Endothelial cell of umbilical vein (primary cell): ENCODE measurements around the gene CCSER2. TPM values are rescaled to one million over a fixed set of nuclear protein-coding genes. Genes with fewer than 3 reads are reported as not detected.

Experiments used
- BruUV-seq: library from RNA; stranded (reverse); fragments of 400-500 nt; replicated peaks from 2 replicates; lab custom pipeline; 2021; lab: Mats Ljungman, UMichigan
- CTCF ChIA-PET: fragments of 300-600, 350-600 bp; sonication (Branson Sonifier 250); formaldehyde crosslinking; loops from one replicate; lab custom pipeline; 2021; ENCODE audit warnings: antibody characterized with exemption, inconsistent platforms; lab: Charles Lee
- POLR2A ChIA-PET: fragments of 300-600, 350-600 bp; sonication (Branson Sonifier 250); formaldehyde crosslinking; loops from one replicate; lab custom pipeline; 2021; ENCODE audit warnings: antibody characterized with exemption, inconsistent platforms; lab: Charles Lee
- DNase-seq: peaks from one replicate; pipeline ENCODE4 v3.0.0-alpha.2; 2011; ENCODE audit warnings: low read depth, low spot score
- FAIRE-seq: peaks from 2 replicates; lab custom pipeline; 2011; peaks lifted over from hg19 to GRCh38; lab: Jason Lieb, UNC
- H2AFZ ChIP-seq: 2 replicates; pipeline ENCODE4 v1.6.0; 2012; ENCODE audit warnings: low read depth, low read length, control low read depth, inconsistent platforms
- H3K27ac ChIP-seq: 2 replicates; pipeline ENCODE4 v1.5.1; 2011; ENCODE audit warnings: low read depth, mild to moderate bottlenecking, control low read depth, low read length, moderate library complexity; ENCODE audit not compliant: insufficient read depth
- H3K27me3 ChIP-seq, 2 experiments: 2 replicates each; pipeline versions ENCODE4 v1.6.0 to v1.6.1; 2011; ENCODE audit warnings: low read length in 2 of 2, mixed read lengths in 1 of 2; ENCODE audit not compliant: control insufficient read depth in 2 of 2, insufficient read depth in 2 of 2
- H3K36me3 ChIP-seq, 2 experiments: 2 replicates in 1 of 2; 3 replicates in 1 of 2; pipeline ENCODE4 v1.5.1; 2011; ENCODE audit warnings: low read length in 2 of 2, mild to moderate bottlenecking in 1 of 2, moderate library complexity in 1 of 2; ENCODE audit not compliant: control insufficient read depth in 2 of 2, insufficient read depth in 2 of 2; ENCODE audit errors: extremely low read depth in 1 of 2
- H3K4me1 ChIP-seq: 3 replicates; pipeline ENCODE4 v1.5.1; 2011; ENCODE audit warnings: mild to moderate bottlenecking, low read length; ENCODE audit not compliant: control insufficient read depth, insufficient read depth; ENCODE audit errors: extremely low read depth
- H3K4me2 ChIP-seq: 2 replicates; pipeline ENCODE4 v1.6.1; 2011; ENCODE audit warnings: low read length, control low read depth, mixed read lengths; ENCODE audit not compliant: insufficient read depth
- H3K4me3 ChIP-seq, 3 experiments: fragments of 200-600 bp in 1 of 3; sonication (generic), shearing (Covaris generic) in 1 of 3; replicated peaks in 1 of 3; 2 replicates each; pipeline ENCODE4 v1.5.1; 2011 to 2016; ENCODE audit warnings: control low read depth in 3 of 3, low read length in 3 of 3, mild to moderate bottlenecking in 2 of 3, inconsistent platforms in 1 of 3, low read depth in 1 of 3, moderate library complexity in 1 of 3; ENCODE audit not compliant: insufficient read depth in 1 of 3
- H3K79me2 ChIP-seq: 2 replicates; pipeline ENCODE4 v1.6.0; 2012; ENCODE audit warnings: low read length, inconsistent platforms; ENCODE audit not compliant: control insufficient read depth, insufficient read depth
- H3K9ac ChIP-seq: replicated peaks from 2 replicates; pipeline ENCODE3; 2011; ENCODE audit warnings: low read length, control low read depth; ENCODE audit not compliant: insufficient read depth; ENCODE audit errors: extremely low read depth
- H3K9me1 ChIP-seq: replicated peaks from 3 replicates; pipeline ENCODE4 v1.6.0; 2011; ENCODE audit warnings: mild to moderate bottlenecking, low read length; ENCODE audit not compliant: control insufficient read depth, insufficient read depth; ENCODE audit errors: extremely low read depth
- H3K9me3 ChIP-seq: replicated peaks from 2 replicates; pipeline ENCODE4 v1.5.1; 2012; ENCODE audit warnings: low read length, inconsistent platforms; ENCODE audit not compliant: control insufficient read depth, insufficient read depth
- H4K20me1 ChIP-seq: replicated peaks from 2 replicates; pipeline ENCODE3; 2011; ENCODE audit warnings: mild to moderate bottlenecking, low read length; ENCODE audit not compliant: control insufficient read depth, insufficient read depth; ENCODE audit errors: extremely low read depth
- EZH2 ChIP-seq: IDR thresholded peaks from 2 replicates; pipeline ENCODE4 v1.6.1; 2012; ENCODE audit warnings: borderline replicate concordance, low read depth, mild to moderate bottlenecking, moderate library complexity, low read length, inconsistent platforms; ENCODE audit not compliant: severe bottlenecking
- JUN ChIP-seq: IDR thresholded peaks from 2 replicates; pipeline ENCODE4 v1.6.1; 2011; ENCODE audit warnings: borderline replicate concordance, low read depth; ENCODE audit not compliant: insufficient read length, insufficient read depth
- MYC ChIP-seq: IDR thresholded peaks from one replicate; pipeline ENCODE4 v1.6.1; 2011; ENCODE audit warnings: mild to moderate bottlenecking, low read depth, low read length
- POLR2A ChIP-seq: IDR thresholded peaks from 2 replicates; pipeline ENCODE4 v1.6.1; 2012; ENCODE audit warnings: low read depth, mild to moderate bottlenecking, control low read depth, low read length
- dilution Hi-C: fragments of 300-500 bp; cut with MboI; formaldehyde crosslinking; loops from one replicate; pipeline ENCODE4 v1.15.0; 2019; ENCODE audit warnings: low sequenced_read_pairs; ENCODE audit not compliant: extremely low pct_ligation_motif_present
- intact Hi-C: fragments of 100-400 bp; cut with micrococcal nuclease; formaldehyde crosslinking; loops from one replicate; pipeline ENCODE4 v1.10.0; 2022
- polyA plus RNA-seq, 4 experiments: library from polyadenylated mRNA; depleted of rRNA in 3 of 4; stranded (reverse) in 3 of 4; unstranded in 1 of 4; fragments of >200 nt; gene quantifications; 2 replicates each; pipeline versions ENCODE4 v1.2.1 to v1.2.3, GENCODE V29; 2011 to 2012; ENCODE audit warnings: missing spikeins in 1 of 4
- total RNA-seq: library from RNA; stranded (reverse); gene quantifications from 2 replicates; pipeline ENCODE4 v1.2.3, GENCODE V29; 2021
- TF ChIP-seq, protein P1 (sequence below), 2 donors: IDR thresholded peaks; 1 replicate in 1 of 2; 2 replicates in 1 of 2; pipeline ENCODE4 v1.5.1; 2011; ENCODE audit warnings: low read length in 2 of 2, mild to moderate bottlenecking in 2 of 2, moderate library complexity in 2 of 2, control low read depth in 1 of 2, inconsistent platforms in 1 of 2, low read depth in 1 of 2; ENCODE audit not compliant: insufficient read depth in 1 of 2; ENCODE audit errors: extremely low read depth in 1 of 2
- TF ChIP-seq, protein P2 (sequence below): IDR thresholded peaks from 2 replicates; pipeline ENCODE4 v1.6.1; 2011; ENCODE audit not compliant: insufficient read depth, insufficient read length

CCSER2 gene
- total and polyA plus RNA-seq, 2 donors (not counting 3 experiments of a cell fraction or from before 2014, with no cell fraction given), result 14.5 to 49.3 TPM

- Histone ChIP-seq H3K4me3 (no peak overlapping the region), H3K9me1 (no peaks in the 10 kb centered on the region), H3K9me3 (no peaks in the 10 kb centered on the region), H2AFZ (no peak overlapping the region), H3K27me3 (no peaks in the 10 kb centered on the region), H4K20me1 (no peaks in the 10 kb centered on the region), H3K27ac (no peak overlapping the region), H3K79me2 (no peaks in the 10 kb centered on the region), H3K36me3 (no peaks in the 10 kb centered on the region), H3K9ac (no peak overlapping the region), H3K4me1 (no peaks in the 10 kb centered on the region), H3K4me2 (no peak overlapping the region)
- BruUV-seq, result no TSS peak
- intact Hi-C loops (no loop called here), dilution Hi-C loops (no loop called here)
- CTCF ChIA-PET, result interaction anchor here (0.8 to 9.7 kb wide), 5 partner anchors 11 to 386 kb away, joined by 3 to 510 read pairs (median 190); no protein-coding TSS in a partner anchor
- FAIRE-seq (no peak), DNase-seq (no peak)
- TF ChIP-seq MYC (no peak), EZH2 (no peak), POLR2A (no peak)
- TF ChIP-seq, protein P1, sequence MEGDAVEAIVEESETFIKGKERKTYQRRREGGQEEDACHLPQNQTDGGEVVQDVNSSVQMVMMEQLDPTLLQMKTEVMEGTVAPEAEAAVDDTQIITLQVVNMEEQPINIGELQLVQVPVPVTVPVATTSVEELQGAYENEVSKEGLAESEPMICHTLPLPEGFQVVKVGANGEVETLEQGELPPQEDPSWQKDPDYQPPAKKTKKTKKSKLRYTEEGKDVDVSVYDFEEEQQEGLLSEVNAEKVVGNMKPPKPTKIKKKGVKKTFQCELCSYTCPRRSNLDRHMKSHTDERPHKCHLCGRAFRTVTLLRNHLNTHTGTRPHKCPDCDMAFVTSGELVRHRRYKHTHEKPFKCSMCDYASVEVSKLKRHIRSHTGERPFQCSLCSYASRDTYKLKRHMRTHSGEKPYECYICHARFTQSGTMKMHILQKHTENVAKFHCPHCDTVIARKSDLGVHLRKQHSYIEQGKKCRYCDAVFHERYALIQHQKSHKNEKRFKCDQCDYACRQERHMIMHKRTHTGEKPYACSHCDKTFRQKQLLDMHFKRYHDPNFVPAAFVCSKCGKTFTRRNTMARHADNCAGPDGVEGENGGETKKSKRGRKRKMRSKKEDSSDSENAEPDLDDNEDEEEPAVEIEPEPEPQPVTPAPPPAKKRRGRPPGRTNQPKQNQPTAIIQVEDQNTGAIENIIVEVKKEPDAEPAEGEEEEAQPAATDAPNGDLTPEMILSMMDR (IDR thresholded peaks at IDR 0.05; ENCODE audit: extremely low read depth in 1 of 2, insufficient read depth in 1 of 2, low read depth in 1 of 2, low read length in 2 of 2), result peak; percentile 7 to 29
- TF ChIP-seq, protein P2, sequence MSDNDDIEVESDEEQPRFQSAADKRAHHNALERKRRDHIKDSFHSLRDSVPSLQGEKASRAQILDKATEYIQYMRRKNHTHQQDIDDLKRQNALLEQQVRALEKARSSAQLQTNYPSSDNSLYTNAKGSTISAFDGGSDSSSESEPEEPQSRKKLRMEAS, result no peak
- POLR2A ChIA-PET, result no interaction called here
Observed at GRCh38 chr10:84534168-84534567, 205.8 kb downstream of the CCSER2 start.

GRCh38 chr10:84537447-84537931 is 209.1 kb downstream of the CCSER2 start:
- POLR2A ChIA-PET, result no interaction called here
- FAIRE-seq (peak; percentile 97), DNase-seq (peak; percentile 70)
- Histone ChIP-seq H4K20me1 (no peaks in the 10 kb centered on the region), H3K27me3 (no peaks in the 10 kb centered on the region), H3K4me1 (peaks cover 13% of the 10 kb centered on the region), H3K27ac (no peak overlapping the region), H3K9ac (no peak overlapping the region), H2AFZ (no peak overlapping the region), H3K9me3 (no peaks in the 10 kb centered on the region), H3K79me2 (no peaks in the 10 kb centered on the region), H3K4me3 (no peak overlapping the region), H3K36me3 (no peaks in the 10 kb centered on the region), H3K4me2 (no peak overlapping the region), H3K9me1 (no peaks in the 10 kb centered on the region)
- BruUV-seq, result no TSS peak
- intact Hi-C loops, result loop anchor here (1.0 kb wide), 4 partner anchors 107 to 273 kb away; no protein-coding TSS in a partner anchor
- TF ChIP-seq, protein P1 (IDR thresholded peaks at IDR 0.05; ENCODE audit: extremely low read depth in 1 of 2, insufficient read depth in 1 of 2, low read depth in 1 of 2, low read length in 2 of 2), result peak; percentile 57 to 66
- TF ChIP-seq, protein P2, result no peak
- TF ChIP-seq JUN, result no peak
- CTCF ChIA-PET, result interaction anchor here (0.5 to 9.7 kb wide), 73 partner anchors 9 to 1865 kb away, joined by 3 to 510 read pairs (median 5); partner anchors contain the start of genes CCSER2 and GHITM
- dilution Hi-C loops, result no loop called here
